D341Med (cell line): ENCODE data around the gene RAD54L.
A peak's percentile ranks its signal among the peaks of the same experiment; 100 is the strongest.
"Not testable (repeated sequence)": the region's sequence is repeated elsewhere in the genome, so short reads cannot be mapped to it uniquely, and the experiment has no call there.

Experiments
- DNase-seq: peaks from one replicate; pipeline ENCODE4 v3.0.0; 2012; ENCODE audit warnings: low spot score

Gene RAD54L

GRCh38 chr1:46247436-46248121, at the start of gene RAD54L:
Gene RAD54L, plus strand, starts transcription at chr1:46247763. Its CDS starts 643 bp downstream, at chr1:46248406.
- peak; percentile 94 for DNase-seq

- DNase-seq = peak; percentile 95
These were observed 49.4 kb upstream of the RAD54L start, which contains the start of gene POMGNT1 for GRCh38 chr1:46197964-46198811. Gene POMGNT1, minus strand, starts transcription at chr1:46198434. Its CDS starts 613 bp downstream, at chr1:46197821.

GRCh38 chr1:46199233-46199749, 48.3 kb upstream of the RAD54L start:
- no peak for DNase-seq

- no peak for DNase-seq
These were observed 43.7 kb upstream of the RAD54L start for GRCh38 chr1:46203738-46204405.

- no peak for DNase-seq
These were observed 43.2 kb upstream of the RAD54L start for GRCh38 chr1:46204406-46204742.

GRCh38 chr1:46205141-46205540, 42.4 kb upstream of the RAD54L start:
- DNase-seq = no peak

- no peak for DNase-seq
These were observed 41.8 kb upstream of the RAD54L start for GRCh38 chr1:46205791-46206190.

- no peak for DNase-seq
These were observed 41.2 kb upstream of the RAD54L start for GRCh38 chr1:46206399-46206798.

- DNase-seq = no peak
These were observed 37.0 kb upstream of the RAD54L start for GRCh38 chr1:46210561-46210960.

- no peak for DNase-seq
These were observed 36.5 kb upstream of the RAD54L start for GRCh38 chr1:46211051-46211450.

- DNase-seq = no peak
These were observed 32.1 kb upstream of the RAD54L start for GRCh38 chr1:46215504-46215903.

- DNase-seq = no peak
These were observed 29.1 kb upstream of the RAD54L start for GRCh38 chr1:46218443-46218842.

- no peak for DNase-seq
These were observed 27.7 kb upstream of the RAD54L start for GRCh38 chr1:46219551-46220520.

GRCh38 chr1:46220808-46221207, 26.8 kb upstream of the RAD54L start:
- no peak for DNase-seq

- no peak for DNase-seq
These were observed 25.8 kb upstream of the RAD54L start for GRCh38 chr1:46221749-46222148.

- DNase-seq = not testable (repeated sequence)
These were observed 24.5 kb upstream of the RAD54L start for GRCh38 chr1:46223055-46223454.

GRCh38 chr1:46223472-46223943, 24.1 kb upstream of the RAD54L start:
- peak; percentile 70 for DNase-seq

GRCh38 chr1:46224966-46225365, 22.6 kb upstream of the RAD54L start:
- no peak for DNase-seq

- DNase-seq = not testable (repeated sequence)
These were observed 16.3 kb upstream of the RAD54L start for GRCh38 chr1:46231231-46231630.

GRCh38 chr1:46236882-46237281, 10.7 kb upstream of the RAD54L start:
- no peak for DNase-seq

- not testable (repeated sequence) for DNase-seq
These were observed 8.7 kb upstream of the RAD54L start for GRCh38 chr1:46238865-46239264.
